HG03095 (cell line): ENCODE measurements around the gene IL18.
"Not testable (repeated sequence)": the region's sequence is repeated elsewhere in the genome, so short reads cannot be mapped to it uniquely, and the experiment has no call there.

Experiments
- ATAC-seq: cut with Tn5 transposase; IDR thresholded peaks from one replicate; pipeline ENCODE4 v1.9.1; 2021; ENCODE audit warnings: moderate library complexity; ENCODE audit not compliant: unreplicated experiment

Gene IL18

GRCh38 chr11:112123129-112123528 lies 40.8 kb downstream of the IL18 start:
- ATAC-seq, result no peak

GRCh38 chr11:112121981-112122615 lies 41.8 kb downstream of the IL18 start:
- ATAC-seq, result no peak

- no peak for ATAC-seq
These were observed 45.7 kb downstream of the IL18 start for GRCh38 chr11:112118176-112118575.

DNA sequence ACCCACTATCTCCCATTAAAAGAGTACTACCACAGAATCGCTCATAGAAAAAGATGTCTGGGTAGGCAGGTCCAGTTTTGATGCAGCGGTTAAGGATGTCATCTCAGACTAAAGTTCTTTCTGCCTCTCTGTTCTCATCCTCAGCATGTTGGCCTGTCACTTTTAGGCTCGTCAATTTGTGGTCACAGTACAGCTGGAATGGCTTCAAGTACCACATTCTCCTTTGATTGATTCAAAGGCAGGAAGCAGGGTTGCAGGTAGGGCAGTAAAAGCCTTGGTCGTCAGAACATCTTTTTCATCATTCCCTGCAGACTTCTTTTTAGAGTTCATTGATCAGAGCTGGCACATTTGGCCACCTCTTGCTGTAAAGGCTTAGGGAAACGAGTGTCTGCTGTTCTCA lies 48.5 kb downstream of the IL18 start:
- ATAC-seq, result no peak

- no peak for ATAC-seq
These were observed 49.4 kb downstream of the IL18 start for GRCh38 chr11:112114460-112114859.

GRCh38 chr11:112113539-112114457 lies 50.1 kb downstream of the IL18 start:
- ATAC-seq, result no peak

DNA sequence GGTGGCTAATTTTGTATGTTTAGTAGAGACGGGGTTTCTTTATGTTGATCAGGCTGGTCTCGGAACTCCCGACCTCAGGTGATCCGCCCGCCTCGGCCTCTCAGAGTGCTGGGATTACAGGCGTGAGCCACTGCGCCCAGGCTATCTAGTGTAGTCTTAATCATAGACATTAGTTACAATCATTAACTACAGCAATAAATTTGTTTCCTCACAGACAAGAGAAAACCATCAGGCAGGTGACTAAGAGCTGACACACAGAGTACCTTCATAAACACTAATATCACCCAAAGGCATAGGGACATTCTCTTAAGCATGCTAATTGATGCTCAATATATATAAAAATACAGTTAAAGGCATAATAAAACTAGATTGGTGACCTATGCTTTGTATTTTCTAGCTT lies 57.8 kb downstream of the IL18 start:
- ATAC-seq, result no peak

DNA sequence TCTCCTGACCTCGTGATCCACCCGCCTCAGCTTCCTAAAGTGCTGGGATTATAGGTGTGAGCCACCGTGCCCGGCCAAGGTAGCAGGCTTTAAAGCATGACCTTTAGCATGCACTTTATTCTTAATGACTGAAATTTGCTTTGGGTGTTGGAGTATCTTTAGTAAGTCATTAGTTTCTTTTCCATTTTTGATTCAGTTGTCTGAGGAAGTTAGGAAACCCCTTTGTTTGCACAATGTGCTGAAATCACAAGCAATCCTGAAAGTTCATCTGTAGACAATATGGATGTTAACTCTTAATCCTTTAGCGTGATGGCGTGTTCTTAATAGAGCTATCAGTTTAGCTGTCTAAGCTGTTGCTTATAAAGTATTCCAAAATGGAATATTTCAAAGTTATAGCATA lies 60.4 kb downstream of the IL18 start:
- ATAC-seq, result no peak

DNA sequence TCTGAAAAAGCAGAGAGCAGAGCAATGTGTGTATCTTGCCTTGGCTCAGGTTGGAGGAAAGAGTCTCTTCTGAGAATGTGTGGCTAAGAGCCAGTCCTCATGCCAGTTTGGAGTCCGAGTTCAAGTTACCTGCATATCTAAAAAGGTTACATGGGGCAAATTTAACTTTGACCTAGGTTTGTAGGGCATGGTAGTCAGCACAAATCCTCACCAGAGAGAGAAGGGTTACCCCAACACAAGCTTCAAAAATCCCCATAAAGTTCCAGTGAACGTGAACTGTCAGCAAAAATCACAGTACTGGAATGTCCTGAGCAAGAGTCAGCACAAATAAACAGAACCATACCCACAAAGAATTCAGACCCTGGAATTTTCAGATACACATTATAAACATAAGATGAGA lies 63.4 kb downstream of the IL18 start:
- no peak for ATAC-seq

- no peak for ATAC-seq
These were observed 66.0 kb downstream of the IL18 start for GRCh38 chr11:112097734-112098528.

DNA sequence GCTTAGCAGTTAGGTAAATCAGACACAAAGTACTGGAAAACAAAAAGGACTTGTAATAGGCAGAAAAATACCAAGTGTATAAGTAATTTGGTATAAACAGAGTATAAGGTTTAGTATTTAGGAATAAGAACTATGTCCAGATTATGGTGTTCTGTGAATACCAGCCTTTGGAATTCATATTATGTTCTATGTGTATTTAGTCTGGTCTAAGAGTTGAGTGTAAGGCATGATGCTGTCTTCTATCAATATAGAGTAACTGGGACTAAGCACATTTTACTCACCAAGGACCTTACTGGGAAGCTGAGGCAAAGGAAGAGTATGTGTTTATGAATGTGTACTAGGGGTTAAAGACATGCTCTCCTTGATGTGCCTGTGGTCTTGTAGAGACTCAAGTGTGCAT lies 67.7 kb downstream of the IL18 start:
- ATAC-seq, result no peak

DNA sequence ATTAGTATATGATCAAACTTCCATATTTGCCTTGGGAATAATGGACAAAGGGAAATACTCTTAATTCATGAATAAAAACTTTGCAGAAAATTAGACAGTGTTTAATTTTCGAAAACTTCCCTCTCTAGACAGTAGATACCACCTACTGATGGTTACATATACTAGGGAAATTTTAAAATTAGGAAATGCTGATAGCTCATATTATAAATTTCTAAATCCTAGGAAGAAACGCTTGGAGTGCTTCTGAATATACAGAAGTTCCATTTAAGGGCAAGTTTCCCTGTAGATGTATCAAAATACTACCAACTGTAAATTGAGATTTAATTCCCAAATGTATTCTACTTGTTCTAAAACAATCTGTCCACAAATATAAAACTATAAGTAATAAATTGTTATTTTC lies 68.6 kb downstream of the IL18 start:
- not testable (repeated sequence) for ATAC-seq
